Astrocyte (in vitro differentiated cells and primary cell): ENCODE results near the gene IFRD2.

Experiments
- CTCF ChIP-seq: IDR thresholded peaks from 2 replicates; pipeline ENCODE4 v1.5.1; 2011; ENCODE audit warnings: low read depth, mild to moderate bottlenecking, inconsistent platforms, low read length, moderate library complexity; ENCODE audit not compliant: insufficient read depth
- EZH2 ChIP-seq: IDR thresholded peaks from 2 replicates; pipeline ENCODE4 v1.6.1; 2012; ENCODE audit warnings: mild to moderate bottlenecking, low read length, inconsistent platforms; ENCODE audit not compliant: insufficient read depth

DNA sequence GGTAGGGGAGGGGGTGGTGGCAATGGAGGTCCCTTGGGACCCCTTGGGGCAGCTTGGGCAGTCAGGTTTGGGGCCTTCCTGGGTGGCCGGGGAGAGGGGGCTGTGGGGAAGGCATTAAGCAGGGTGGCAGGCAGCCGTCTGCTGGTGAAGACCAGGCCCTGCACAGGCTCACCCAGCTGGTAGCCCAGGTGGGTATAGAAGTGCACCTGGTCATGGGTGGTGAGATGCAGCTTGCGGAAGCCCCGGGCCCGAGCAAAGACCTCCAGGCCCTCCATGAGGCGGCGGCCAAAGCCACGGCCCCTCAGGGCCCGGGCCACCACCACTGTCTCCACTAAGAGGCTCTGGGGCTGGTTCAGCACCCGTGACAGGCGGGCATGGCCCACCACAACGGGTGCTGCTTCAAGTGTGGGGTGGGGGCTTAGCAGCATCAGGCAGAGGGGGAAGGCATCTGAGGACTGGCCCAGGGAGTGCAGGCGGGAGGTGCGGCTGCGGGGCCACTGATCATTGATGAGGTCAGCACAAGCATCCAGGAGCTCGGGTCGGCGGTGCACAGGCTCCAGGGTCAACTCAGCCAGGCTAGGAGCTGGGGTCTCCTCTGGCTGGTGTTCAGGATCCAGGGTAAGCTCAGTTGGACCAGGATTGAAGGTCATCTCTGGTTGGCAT lies 4.6 kb upstream of the IFRD2 start:
- TF ChIP-seq CTCF, result no peak
- TF ChIP-seq EZH2, result no peak
